SK-N-SH (cell line): Measurements from ENCODE around the gene MAP2K5.

Experiments
- CTCF ChIP-seq: fragments of 200-600 bp; sonication (generic); IDR thresholded peaks from 2 replicates; pipeline ENCODE4 v1.6.1; 2017; ENCODE audit warnings: antibody characterized with exemption, mild to moderate bottlenecking, moderate library complexity
- EZH2phosphoT487 ChIP-seq: fragments of 200-600 bp; sonication (generic); IDR thresholded peaks from 2 replicates; pipeline ENCODE4 v1.6.1; 2017; ENCODE audit warnings: low read depth, mixed run types, mild to moderate bottlenecking, antibody characterized with exemption, moderate library complexity, borderline replicate concordance
- TF ChIP-seq, protein P1 (sequence below): IDR thresholded peaks from 2 replicates; pipeline ENCODE4 v1.4.0; 2012; ENCODE audit warnings: low read depth, borderline replicate concordance
- TF ChIP-seq, protein P2 (sequence below): IDR thresholded peaks from 2 replicates; pipeline ENCODE4 v1.4.0; 2012; ENCODE audit warnings: low read depth, borderline replicate concordance

GRCh38 chr15:67584157-67584556 lies 41.7 kb downstream of the MAP2K5 start:
- TF ChIP-seq CTCF (no peak), EZH2phosphoT487 (no peak)
- TF ChIP-seq, protein P1, sequence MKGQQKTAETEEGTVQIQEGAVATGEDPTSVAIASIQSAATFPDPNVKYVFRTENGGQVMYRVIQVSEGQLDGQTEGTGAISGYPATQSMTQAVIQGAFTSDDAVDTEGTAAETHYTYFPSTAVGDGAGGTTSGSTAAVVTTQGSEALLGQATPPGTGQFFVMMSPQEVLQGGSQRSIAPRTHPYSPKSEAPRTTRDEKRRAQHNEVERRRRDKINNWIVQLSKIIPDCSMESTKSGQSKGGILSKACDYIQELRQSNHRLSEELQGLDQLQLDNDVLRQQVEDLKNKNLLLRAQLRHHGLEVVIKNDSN = no peak
- TF ChIP-seq, protein P2, sequence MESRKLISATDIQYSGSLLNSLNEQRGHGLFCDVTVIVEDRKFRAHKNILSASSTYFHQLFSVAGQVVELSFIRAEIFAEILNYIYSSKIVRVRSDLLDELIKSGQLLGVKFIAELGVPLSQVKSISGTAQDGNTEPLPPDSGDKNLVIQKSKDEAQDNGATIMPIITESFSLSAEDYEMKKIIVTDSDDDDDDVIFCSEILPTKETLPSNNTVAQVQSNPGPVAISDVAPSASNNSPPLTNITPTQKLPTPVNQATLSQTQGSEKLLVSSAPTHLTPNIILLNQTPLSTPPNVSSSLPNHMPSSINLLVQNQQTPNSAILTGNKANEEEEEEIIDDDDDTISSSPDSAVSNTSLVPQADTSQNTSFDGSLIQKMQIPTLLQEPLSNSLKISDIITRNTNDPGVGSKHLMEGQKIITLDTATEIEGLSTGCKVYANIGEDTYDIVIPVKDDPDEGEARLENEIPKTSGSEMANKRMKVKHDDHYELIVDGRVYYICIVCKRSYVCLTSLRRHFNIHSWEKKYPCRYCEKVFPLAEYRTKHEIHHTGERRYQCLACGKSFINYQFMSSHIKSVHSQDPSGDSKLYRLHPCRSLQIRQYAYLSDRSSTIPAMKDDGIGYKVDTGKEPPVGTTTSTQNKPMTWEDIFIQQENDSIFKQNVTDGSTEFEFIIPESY = no peak
